SHP77 treated with DMSO at 0.1 percent for 48 hours (cell line): Measurements from ENCODE around the gene SNTB2.
"Not testable (repeated sequence)": the region's sequence is repeated elsewhere in the genome, so short reads cannot be mapped to it uniquely, and the experiment has no call there.

Experiments used
- DNase-seq: peaks from one replicate; lab custom pipeline; 2025; lab: John Stamatoyannopoulos, UW

The SNTB2 gene

GRCh38 chr16:69286941-69287713 is 100.2 kb downstream of the SNTB2 start:
- peak; percentile 3 for DNase-seq

- not testable (repeated sequence) for DNase-seq
Measured at GRCh38 chr16:69291657-69292056, 104.7 kb downstream of the SNTB2 start.

GRCh38 chr16:69293401-69293800 is 106.4 kb downstream of the SNTB2 start:
- no peak for DNase-seq

GRCh38 chr16:69294051-69294450 is 107.1 kb downstream of the SNTB2 start:
- no peak for DNase-seq

- not testable (repeated sequence) for DNase-seq
Measured at GRCh38 chr16:69296771-69297170, 109.8 kb downstream of the SNTB2 start.

DNA sequence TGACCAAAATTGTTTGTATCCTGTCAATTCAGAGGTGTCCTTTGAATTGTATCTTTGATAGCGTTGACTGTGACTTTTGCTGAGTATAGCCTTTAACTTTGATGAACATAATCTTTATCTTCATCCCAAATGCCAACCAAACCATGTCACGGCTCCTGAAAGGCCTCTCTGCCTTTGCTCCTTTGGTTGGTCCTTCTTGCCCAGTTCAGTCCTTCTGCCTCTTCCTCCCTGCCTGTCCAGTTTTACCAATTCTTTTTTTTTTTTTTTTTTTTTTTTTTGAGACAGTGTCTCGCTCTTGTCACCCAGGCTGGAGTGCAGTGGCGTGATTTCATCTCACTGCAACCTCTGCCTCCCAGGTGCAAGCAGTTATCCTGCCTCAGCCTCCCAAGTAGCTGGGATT is 111.3 kb downstream of the SNTB2 start:
- DNase-seq = no peak

DNA sequence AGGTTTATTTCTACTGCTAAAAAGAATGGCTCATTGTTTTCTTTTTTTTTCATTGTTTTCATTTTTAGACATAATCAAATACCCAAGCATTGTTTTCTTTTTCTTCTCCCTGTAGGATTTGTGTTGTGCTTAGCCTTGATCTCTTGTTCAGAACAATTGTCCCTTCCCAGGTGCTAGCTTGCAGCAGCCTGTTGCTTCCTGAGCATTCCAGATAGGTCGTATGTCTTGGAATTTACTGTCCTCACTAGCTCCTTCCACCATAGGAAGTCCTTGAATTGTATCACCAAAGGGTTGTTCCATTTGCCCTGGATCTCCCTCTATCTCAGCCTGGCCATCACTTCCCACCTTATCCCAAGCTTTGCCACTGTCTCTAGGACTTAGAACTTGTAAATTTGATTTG is 114.2 kb downstream of the SNTB2 start:
- no peak for DNase-seq

GRCh38 chr16:69301861-69302260 is 114.9 kb downstream of the SNTB2 start:
- DNase-seq = no peak

- no peak for DNase-seq
Measured at GRCh38 chr16:69302301-69302700, 115.3 kb downstream of the SNTB2 start.

- no peak for DNase-seq
Measured at GRCh38 chr16:69306031-69306430, 119.1 kb downstream of the SNTB2 start.

- no peak for DNase-seq
Measured at GRCh38 chr16:69307091-69307490, 120.1 kb downstream of the SNTB2 start.

- DNase-seq = no peak
Measured at GRCh38 chr16:69307856-69308255, 120.9 kb downstream of the SNTB2 start.

GRCh38 chr16:69309316-69309715 is 122.4 kb downstream of the SNTB2 start:
- DNase-seq = no peak

DNA sequence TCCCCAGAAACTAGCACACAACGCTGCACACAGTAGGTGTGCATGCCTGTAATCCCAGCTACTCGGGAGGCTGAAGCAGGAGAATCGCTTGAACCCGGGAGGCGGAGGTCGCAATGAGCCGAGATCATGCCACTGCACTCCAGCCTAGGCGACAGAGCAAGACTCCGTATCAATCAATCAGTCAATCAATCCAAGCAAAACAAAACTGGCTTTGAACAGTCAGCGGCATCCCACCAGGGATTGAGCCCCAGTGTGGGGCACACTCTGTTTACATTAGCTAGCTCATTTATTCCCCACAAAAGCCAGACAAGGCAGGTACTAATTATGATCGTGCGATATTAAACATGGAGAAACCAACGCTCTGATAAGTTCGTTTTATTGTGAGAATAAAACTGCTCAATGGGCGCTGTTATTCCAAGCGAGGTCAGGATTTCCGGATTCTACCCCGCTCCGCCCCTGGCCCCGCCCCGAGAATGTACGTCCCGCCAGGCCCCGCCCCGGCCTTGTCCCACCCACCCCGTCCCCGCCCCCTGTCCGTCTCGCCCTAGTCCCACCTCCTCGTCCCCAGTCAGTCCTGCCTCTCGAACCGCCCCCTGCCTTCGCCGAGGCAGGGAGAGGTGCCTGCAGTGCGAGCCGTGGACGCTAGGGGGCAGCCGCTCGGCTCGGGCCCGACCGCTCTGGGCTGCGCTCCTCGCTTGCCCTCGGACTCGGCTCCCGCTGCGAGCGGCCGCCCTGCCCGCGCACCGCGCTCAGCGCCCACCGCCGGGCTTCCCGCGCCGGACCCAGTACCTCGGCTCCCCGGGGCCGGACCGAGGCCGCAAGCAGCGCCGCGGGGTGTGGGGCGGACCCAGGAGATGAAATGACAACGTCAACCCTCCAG is 123.9 kb downstream of the SNTB2 start, which contains the start of gene VPS4A:
TSS of gene VPS4A (plus strand) at position 698 of the 880 bp plus-strand sequence. CDS start at position 860, 162 bp downstream.
- peak; percentile 88 for DNase-seq

DNA sequence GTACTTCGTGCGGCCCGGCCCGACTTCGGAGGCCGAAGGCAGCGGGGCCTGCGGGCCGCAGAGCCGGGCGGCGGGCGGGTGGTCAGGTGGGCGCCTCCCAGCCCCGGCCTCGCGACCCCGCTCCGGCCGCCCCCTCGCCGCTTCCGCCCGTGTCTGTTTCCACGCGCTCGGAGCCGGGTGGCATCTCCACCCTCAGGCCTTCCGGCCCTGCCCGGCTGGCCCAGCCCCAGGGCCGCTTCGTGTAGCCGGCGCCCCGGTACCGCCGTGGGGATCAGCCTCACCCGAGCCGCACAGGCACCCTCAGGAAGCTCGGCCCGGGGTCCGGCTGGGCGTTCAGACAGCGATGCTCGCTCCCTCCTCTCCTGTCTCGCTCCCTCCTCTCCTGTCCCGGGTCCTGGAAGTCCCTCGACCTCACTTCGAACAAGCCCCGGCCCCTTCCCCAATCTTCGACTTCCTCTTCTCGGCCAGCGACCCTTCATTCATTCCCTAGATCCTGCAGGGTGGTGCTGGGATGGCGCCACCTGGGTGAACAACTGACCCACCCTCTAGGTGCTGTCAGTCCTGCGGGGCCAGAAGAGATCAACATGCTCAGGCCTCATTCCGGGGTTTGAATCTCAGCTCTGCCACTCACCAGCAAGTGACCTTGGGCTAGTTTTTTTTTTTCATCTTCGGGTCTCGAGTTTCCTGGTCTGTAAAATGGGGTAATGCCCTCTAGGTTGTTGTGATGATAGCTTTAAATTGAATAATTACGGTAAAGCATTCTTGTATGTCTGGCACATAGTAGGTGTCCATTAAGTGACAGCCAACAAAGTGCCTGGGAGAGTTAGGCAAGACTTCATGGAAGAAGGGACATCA is 124.8 kb downstream of the SNTB2 start:
- DNase-seq = no peak

GRCh38 chr16:69313469-69313868 is 126.5 kb downstream of the SNTB2 start:
- DNase-seq = no peak

DNA sequence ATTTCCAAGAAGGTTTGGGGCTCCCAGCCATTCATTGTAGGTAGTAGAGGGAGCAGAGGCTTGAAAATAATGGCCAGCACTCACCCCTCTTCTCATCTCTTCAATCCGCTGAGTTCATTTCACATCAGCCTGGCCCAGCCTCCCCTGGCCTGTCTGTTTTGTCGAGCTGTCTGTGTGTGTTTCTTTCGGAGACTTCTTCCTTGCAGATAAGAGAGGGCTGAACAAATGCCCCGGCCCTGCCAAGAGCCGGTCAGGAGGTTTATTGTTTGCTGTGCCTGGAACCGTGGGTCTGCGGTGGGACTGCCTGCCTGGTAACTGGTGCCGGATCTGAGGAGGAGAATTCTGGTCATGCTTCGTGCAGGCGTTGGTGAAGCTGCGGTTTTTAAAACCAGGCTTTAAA is 127.6 kb downstream of the SNTB2 start:
- no peak for DNase-seq

DNA sequence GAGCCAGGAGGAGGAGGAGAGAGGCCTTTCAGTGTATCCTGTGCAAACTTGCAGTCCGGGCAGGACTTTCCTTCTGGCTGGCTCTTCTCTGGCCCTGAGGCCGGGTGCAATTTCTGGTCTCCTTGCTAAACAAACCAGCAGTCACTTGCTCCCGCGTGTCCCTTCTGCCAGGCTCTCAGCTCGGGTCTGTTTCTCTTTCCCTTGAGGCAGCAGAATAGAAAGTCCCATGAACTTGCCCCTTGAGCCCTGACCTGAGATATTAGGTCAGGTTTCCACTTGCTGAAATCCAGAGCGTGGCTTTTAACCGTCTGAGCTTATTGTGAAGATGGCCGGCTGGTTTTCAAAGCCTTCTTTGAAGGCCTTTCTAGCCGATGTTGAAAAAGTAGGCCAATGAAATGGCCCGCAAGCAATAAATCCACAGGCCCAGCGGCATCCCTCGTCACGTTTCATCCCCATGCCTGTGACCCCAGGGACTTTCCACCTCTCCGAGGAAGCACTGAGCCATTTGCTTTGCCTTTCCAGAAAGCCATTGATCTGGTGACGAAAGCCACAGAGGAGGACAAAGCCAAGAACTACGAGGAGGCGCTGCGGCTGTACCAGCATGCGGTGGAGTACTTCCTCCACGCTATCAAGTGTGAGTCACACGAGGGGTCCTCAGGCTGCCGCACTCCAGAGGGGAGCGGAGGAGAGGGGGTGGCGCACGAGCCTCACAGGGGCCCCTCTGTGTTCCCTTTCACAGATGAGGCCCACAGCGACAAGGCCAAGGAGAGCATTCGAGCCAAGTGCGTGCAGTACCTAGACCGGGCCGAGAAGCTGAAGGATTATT is 128.7 kb downstream of the SNTB2 start:
- DNase-seq = no peak

DNA sequence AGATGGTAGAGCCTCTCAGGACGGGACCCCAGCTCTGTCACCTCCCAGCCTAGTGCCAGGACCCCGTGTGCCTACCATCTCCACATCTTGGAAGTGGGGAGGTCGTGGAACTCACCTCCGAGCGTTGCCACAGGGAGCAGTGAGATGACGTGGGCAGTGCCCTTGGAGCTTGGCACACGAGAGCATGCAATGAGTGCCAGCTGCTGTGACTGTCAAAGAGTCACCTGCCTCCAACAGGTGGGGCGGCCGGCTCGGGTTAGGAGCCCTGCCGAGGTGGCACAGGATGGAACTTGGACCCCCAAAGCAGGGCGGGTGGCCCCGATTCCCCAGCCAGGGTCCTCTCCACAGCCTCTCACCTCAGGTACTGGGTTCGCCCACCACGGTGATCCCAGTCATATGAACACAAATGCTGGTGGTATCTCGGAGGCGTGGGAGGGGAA is 129.7 kb downstream of the SNTB2 start:
- no peak for DNase-seq

DNA sequence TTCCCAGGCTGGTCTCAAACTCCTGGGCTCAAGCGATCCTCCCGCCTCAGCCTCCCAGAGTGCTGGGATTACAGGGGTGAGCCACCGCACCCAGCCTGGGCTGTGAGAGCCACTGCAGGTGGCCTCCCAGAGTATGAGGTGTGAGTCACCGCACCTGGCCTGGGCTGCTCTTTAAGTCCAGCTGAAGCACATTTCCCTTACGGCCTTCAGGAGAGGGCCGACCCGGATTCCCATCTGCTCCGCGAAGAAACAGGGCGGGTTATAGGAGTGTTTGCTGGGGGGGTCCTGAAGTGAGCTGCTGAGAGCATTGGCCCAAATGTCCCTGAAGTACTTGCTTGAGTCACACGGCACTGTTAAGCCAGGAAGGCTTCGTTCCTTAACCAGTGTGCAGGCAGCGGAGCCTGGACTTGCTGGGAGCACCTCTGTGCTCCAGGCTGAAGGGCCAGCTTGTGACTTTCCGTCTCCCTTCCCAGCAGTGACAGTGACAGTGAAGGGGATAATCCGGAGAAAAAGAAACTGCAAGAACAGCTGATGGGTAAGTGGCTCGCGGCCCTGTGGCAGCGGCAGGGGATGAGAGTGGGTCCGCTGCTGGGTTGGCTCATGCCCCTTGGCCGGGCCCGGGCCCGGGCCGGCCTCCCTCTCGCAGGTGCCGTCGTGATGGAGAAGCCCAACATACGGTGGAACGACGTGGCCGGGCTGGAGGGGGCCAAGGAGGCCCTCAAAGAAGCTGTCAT is 131.4 kb downstream of the SNTB2 start:
- DNase-seq = no peak
